Chondrocyte (in vitro differentiated cells): Measurements from ENCODE around the gene RYK. TPM values are rescaled to one million over a fixed set of nuclear protein-coding genes. Genes with fewer than 3 reads are reported as not detected.
A peak's percentile ranks its signal among the peaks of the same experiment; 100 is the strongest.

Experiments
- DNase-seq: peaks from one replicate; pipeline ENCODE4 v3.0.0; 2021; ENCODE audit warnings: mixed read lengths, low spot score
- H3K27ac Mint-ChIP-seq: one replicate; pipeline ENCODE4 v1.8.0; 2021; ENCODE audit warnings: mild to moderate bottlenecking, moderate library complexity, mixed read lengths; ENCODE audit not compliant: unreplicated experiment
- H3K27me3 Mint-ChIP-seq: 2 replicates; pipeline ENCODE4 v1.8.0; 2021; ENCODE audit warnings: low read depth, mixed read lengths
- H3K36me3 Mint-ChIP-seq: 2 replicates; pipeline ENCODE4 v1.8.0; 2021; ENCODE audit warnings: low read depth, mixed read lengths
- H3K4me1 Mint-ChIP-seq: 2 replicates; pipeline ENCODE4 v1.8.0; 2021; ENCODE audit warnings: low read depth, mild to moderate bottlenecking, mixed read lengths
- H3K4me3 Mint-ChIP-seq: one replicate; pipeline ENCODE4 v1.8.0; 2021; ENCODE audit warnings: mild to moderate bottlenecking, moderate library complexity, mixed read lengths; ENCODE audit not compliant: unreplicated experiment
- H3K9me3 Mint-ChIP-seq: 2 replicates; pipeline ENCODE4 v1.8.0; 2021; ENCODE audit warnings: low read depth, mixed read lengths
- CTCF ChIP-seq: fragments of 200-600 bp; sonication (generic); IDR thresholded peaks from 2 replicates; pipeline ENCODE4 v1.5.0; 2021; ENCODE audit warnings: antibody characterized with exemption, mild to moderate bottlenecking, moderate library complexity
- total RNA-seq: library from RNA; stranded (reverse); gene quantifications from 3 replicates; pipeline ENCODE4 v1.2.1, GENCODE V29; 2021

Gene RYK
- total RNA-seq, 1 donor from 2014 or later: 49.6 TPM

GRCh38 chr3:134295930-134296329 is 45.3 kb upstream of the RYK start:
- peaks cover 5% of the 10 kb centered on the region for H3K9me3 Mint-ChIP-seq
- H3K4me3 Mint-ChIP-seq: no peak overlapping the region
- peaks cover 9% of the 10 kb centered on the region for H3K4me1 Mint-ChIP-seq
- no peak for DNase-seq
- no peak for TF ChIP-seq CTCF
- H3K36me3 Mint-ChIP-seq: no peaks in the 10 kb centered on the region
- H3K27ac Mint-ChIP-seq: no peak overlapping the region
- H3K27me3 Mint-ChIP-seq: no peaks in the 10 kb centered on the region

GRCh38 chr3:134294302-134295280 is 43.9 kb upstream of the RYK start:
- Mint-ChIP-seq H3K9me3 (peaks cover 5% of the 10 kb centered on the region), H3K27me3 (no peaks in the 10 kb centered on the region), H3K27ac (no peak overlapping the region), H3K4me3 (no peak overlapping the region), H3K4me1 (peaks cover 9% of the 10 kb centered on the region), H3K36me3 (no peaks in the 10 kb centered on the region)
- TF ChIP-seq CTCF: no peak
- no peak for DNase-seq

GRCh38 chr3:134291319-134292254 is 40.9 kb upstream of the RYK start:
- Mint-ChIP-seq H3K4me3 (no peak overlapping the region), H3K4me1 (peaks cover 9% of the 10 kb centered on the region), H3K9me3 (peaks cover 5% of the 10 kb centered on the region), H3K27ac (peak overlapping the region; percentile 78), H3K36me3 (no peaks in the 10 kb centered on the region), H3K27me3 (no peaks in the 10 kb centered on the region)
- no peak for DNase-seq
- TF ChIP-seq CTCF: no peak

GRCh38 chr3:134287512-134287911 is 36.9 kb upstream of the RYK start:
- Mint-ChIP-seq H3K27ac (no peak overlapping the region), H3K36me3 (no peaks in the 10 kb centered on the region), H3K27me3 (no peaks in the 10 kb centered on the region), H3K4me3 (no peak overlapping the region), H3K9me3 (no peaks in the 10 kb centered on the region), H3K4me1 (peaks cover 14% of the 10 kb centered on the region)
- TF ChIP-seq CTCF: no peak
- no peak for DNase-seq

GRCh38 chr3:134284438-134284837 is 33.8 kb upstream of the RYK start:
- Mint-ChIP-seq H3K27ac (no peak overlapping the region), H3K9me3 (no peaks in the 10 kb centered on the region), H3K36me3 (no peaks in the 10 kb centered on the region), H3K27me3 (no peaks in the 10 kb centered on the region), H3K4me3 (no peak overlapping the region), H3K4me1 (peaks cover 11% of the 10 kb centered on the region)
- DNase-seq: no peak
- no peak for TF ChIP-seq CTCF
